Measurements from ENCODE around the gene PXDN. TPM values are rescaled to one million over a fixed set of nuclear protein-coding genes. Genes with fewer than 3 reads are reported as not detected.
A peak's percentile ranks its signal among the peaks of the same experiment; 100 is the strongest.

PXDN gene, protein sequence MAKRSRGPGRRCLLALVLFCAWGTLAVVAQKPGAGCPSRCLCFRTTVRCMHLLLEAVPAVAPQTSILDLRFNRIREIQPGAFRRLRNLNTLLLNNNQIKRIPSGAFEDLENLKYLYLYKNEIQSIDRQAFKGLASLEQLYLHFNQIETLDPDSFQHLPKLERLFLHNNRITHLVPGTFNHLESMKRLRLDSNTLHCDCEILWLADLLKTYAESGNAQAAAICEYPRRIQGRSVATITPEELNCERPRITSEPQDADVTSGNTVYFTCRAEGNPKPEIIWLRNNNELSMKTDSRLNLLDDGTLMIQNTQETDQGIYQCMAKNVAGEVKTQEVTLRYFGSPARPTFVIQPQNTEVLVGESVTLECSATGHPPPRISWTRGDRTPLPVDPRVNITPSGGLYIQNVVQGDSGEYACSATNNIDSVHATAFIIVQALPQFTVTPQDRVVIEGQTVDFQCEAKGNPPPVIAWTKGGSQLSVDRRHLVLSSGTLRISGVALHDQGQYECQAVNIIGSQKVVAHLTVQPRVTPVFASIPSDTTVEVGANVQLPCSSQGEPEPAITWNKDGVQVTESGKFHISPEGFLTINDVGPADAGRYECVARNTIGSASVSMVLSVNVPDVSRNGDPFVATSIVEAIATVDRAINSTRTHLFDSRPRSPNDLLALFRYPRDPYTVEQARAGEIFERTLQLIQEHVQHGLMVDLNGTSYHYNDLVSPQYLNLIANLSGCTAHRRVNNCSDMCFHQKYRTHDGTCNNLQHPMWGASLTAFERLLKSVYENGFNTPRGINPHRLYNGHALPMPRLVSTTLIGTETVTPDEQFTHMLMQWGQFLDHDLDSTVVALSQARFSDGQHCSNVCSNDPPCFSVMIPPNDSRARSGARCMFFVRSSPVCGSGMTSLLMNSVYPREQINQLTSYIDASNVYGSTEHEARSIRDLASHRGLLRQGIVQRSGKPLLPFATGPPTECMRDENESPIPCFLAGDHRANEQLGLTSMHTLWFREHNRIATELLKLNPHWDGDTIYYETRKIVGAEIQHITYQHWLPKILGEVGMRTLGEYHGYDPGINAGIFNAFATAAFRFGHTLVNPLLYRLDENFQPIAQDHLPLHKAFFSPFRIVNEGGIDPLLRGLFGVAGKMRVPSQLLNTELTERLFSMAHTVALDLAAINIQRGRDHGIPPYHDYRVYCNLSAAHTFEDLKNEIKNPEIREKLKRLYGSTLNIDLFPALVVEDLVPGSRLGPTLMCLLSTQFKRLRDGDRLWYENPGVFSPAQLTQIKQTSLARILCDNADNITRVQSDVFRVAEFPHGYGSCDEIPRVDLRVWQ (N-terminal part only)
- total RNA-seq (2014; rRNA removed) (125 and 155 TPM in 2 replicates), Bru-seq, nascent RNA (percentile 94 among the genes with signal in this experiment), BruChase-seq, experiment 1, labeled RNA remaining after a 6-hour chase (percentile 86 among the genes with signal in this experiment), BruChase-seq, experiment 2, labeled RNA remaining after a 2-hour chase (percentile 92 among the genes with signal in this experiment)
- long read RNA-seq, full-length matches to known transcripts = 43 of 506 reads
- long read RNA-seq, partial matches to known transcripts = 330 of 506 reads
- long read RNA-seq, other reads (novel, unspliced or antisense) = 133 of 506 reads

GRCh38 chr2:1744446-1745170 lies at the start of gene PXDN:
PXDN (minus strand) TSS chr2:1744515; CDS start chr2:1744455, 60 bp downstream.
- H4K20me1 ChIP-seq (ENCODE audit: low read length) = no peaks in the 10 kb centered on the region; the same call in 1 of the 2 replicates
- H3K27ac ChIP-seq (ENCODE audit: low read length) = peak within 1 kb of the TSS; percentile 98
- H3K79me2 ChIP-seq (ENCODE audit: low read length) = peaks cover 60% of the 10 kb centered on the region
- ChIA-PET POLR2A (ENCODE audit: unreplicated experiment) (interaction anchor here (1.0 kb wide), 1 partner anchor 69 kb away, joined by 3 read pairs; no protein-coding TSS in a partner anchor), CTCF (no interaction called here)
- H3K9ac ChIP-seq (ENCODE audit: low read length) = peak within 1 kb of the TSS; percentile 99
- peak within 1 kb of the TSS; percentile 100 for H3K4me2 ChIP-seq (ENCODE audit: low read length)
- H3K9me3 ChIP-seq (ENCODE audit: low read length) = no peaks in the 10 kb centered on the region
- TF ChIP-seq, protein P1, sequence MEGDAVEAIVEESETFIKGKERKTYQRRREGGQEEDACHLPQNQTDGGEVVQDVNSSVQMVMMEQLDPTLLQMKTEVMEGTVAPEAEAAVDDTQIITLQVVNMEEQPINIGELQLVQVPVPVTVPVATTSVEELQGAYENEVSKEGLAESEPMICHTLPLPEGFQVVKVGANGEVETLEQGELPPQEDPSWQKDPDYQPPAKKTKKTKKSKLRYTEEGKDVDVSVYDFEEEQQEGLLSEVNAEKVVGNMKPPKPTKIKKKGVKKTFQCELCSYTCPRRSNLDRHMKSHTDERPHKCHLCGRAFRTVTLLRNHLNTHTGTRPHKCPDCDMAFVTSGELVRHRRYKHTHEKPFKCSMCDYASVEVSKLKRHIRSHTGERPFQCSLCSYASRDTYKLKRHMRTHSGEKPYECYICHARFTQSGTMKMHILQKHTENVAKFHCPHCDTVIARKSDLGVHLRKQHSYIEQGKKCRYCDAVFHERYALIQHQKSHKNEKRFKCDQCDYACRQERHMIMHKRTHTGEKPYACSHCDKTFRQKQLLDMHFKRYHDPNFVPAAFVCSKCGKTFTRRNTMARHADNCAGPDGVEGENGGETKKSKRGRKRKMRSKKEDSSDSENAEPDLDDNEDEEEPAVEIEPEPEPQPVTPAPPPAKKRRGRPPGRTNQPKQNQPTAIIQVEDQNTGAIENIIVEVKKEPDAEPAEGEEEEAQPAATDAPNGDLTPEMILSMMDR (conservative IDR thresholded peaks at IDR 0.05; ENCODE audit: low read depth, low read length) = no peak; the same call in 1 of the 2 replicates
- no peak for TF ChIP-seq EZH2phosphoT487 (IDR thresholded peaks at IDR 0.05; ENCODE audit: borderline replicate concordance, low read length)
- H3F3A ChIP-seq (ENCODE audit: low read length, unreplicated experiment) = no peaks in the 10 kb centered on the region
- peak within 1 kb of the TSS; percentile 75 for H3K4me3 ChIP-seq (ENCODE audit: low read length)
- peaks cover 32% of the 10 kb centered on the region for H3K4me1 ChIP-seq (ENCODE audit: insufficient read depth, low read length)
- BruUV-seq (replicated peaks) = no TSS peak
- H3K36me3 ChIP-seq (ENCODE audit: low read depth, low read length) = peaks cover 10% of the 10 kb centered on the region; the same call in 1 of the 2 replicates
- H3K27me3 ChIP-seq (ENCODE audit: low read length) = no peaks in the 10 kb centered on the region
- intact Hi-C loops (cut with micrococcal nuclease) = no loop called here
- H3K9me2 ChIP-seq (replicated peaks; ENCODE audit: low read length) = no peaks in the 10 kb centered on the region
- DNase-seq (peak; percentile 67), ATAC-seq (peak; percentile 52)
- peak within 1 kb of the TSS; percentile 71 for H2AFZ ChIP-seq (ENCODE audit: low read length)

GRCh38 chr2:1793868-1794445 lies 49.6 kb upstream of the PXDN start:
- BruUV-seq (replicated peaks) = no TSS peak
- H3K9me3 ChIP-seq (ENCODE audit: low read length) = no peaks in the 10 kb centered on the region
- no peak overlapping the region for H3K9ac ChIP-seq (ENCODE audit: low read length)
- H3K36me3 ChIP-seq (ENCODE audit: low read depth, low read length) = no peaks in the 10 kb centered on the region
- no peak overlapping the region for H3K4me3 ChIP-seq (ENCODE audit: low read length)
- H3K27ac ChIP-seq (ENCODE audit: low read length) = no peak overlapping the region
- H3K79me2 ChIP-seq (ENCODE audit: low read length) = no peaks in the 10 kb centered on the region
- no peaks in the 10 kb centered on the region for H3F3A ChIP-seq (ENCODE audit: low read length, unreplicated experiment)
- TF ChIP-seq, protein P1 (conservative IDR thresholded peaks at IDR 0.05; ENCODE audit: low read depth, low read length) = no peak
- TF ChIP-seq EZH2phosphoT487 (IDR thresholded peaks at IDR 0.05; ENCODE audit: borderline replicate concordance, low read length) (no peak), EZH2 (IDR thresholded peaks at IDR 0.05; ENCODE audit: low read length, unreplicated experiment) (no peak)
- CTCF ChIA-PET = no interaction called here
- no peaks in the 10 kb centered on the region for H3K9me2 ChIP-seq (replicated peaks; ENCODE audit: low read length)
- ATAC-seq = no peak
- no peak overlapping the region for H3K4me2 ChIP-seq (ENCODE audit: low read length)
- intact Hi-C loops (cut with micrococcal nuclease) = no loop called here
- POLR2A ChIA-PET (ENCODE audit: unreplicated experiment) = no interaction called here
- no peak for DNase-seq
- no peak overlapping the region for H2AFZ ChIP-seq (ENCODE audit: low read length)
- H4K20me1 ChIP-seq (ENCODE audit: low read length) = no peaks in the 10 kb centered on the region
- 0 out of 2 replicates have a peak, but pooled peaks cover 2% of the 10 kb centered on the region for H3K4me1 ChIP-seq (ENCODE audit: insufficient read depth, low read length)
- H3K27me3 ChIP-seq (ENCODE audit: low read length) = no peaks in the 10 kb centered on the region

All from PC-3 (cell line).